HEK293 (cell line): ENCODE measurements around the gene RBMS3.

Experiments
- CTCF ChIA-PET: fragments of 350-600 bp; formaldehyde crosslinking; extraction: SDS; loops from one replicate; lab custom pipeline; 2021; ENCODE audit warnings: antibody characterized with exemption; lab: Yijun Ruan, JAX
- POLR2A ChIA-PET: fragments of 300-600 bp; formaldehyde crosslinking; extraction: SDS; loops from one replicate; lab custom pipeline; 2020; ENCODE audit warnings: antibody characterized with exemption, inconsistent platforms; lab: Yijun Ruan, JAX
- H3K27ac ChIP-seq: fragments of 200-500 bp; sonication (Bioruptor generic); 2 replicates; pipeline ENCODE4 v1.5.1; 2014; ENCODE audit warnings: low read depth, low read length, control low read depth, inconsistent platforms; ENCODE audit errors: extremely low read depth
- H3K36me3 ChIP-seq, 2 experiments: fragments of 200-500 bp in 1 of 2; sonication (Bioruptor generic) in 1 of 2; 1 replicate in 1 of 2; 2 replicates in 1 of 2; pipeline ENCODE4 v1.5.1; 2014 to 2017; ENCODE audit warnings: inconsistent platforms in 2 of 2, low read length in 2 of 2; ENCODE audit not compliant: control insufficient read depth in 2 of 2, insufficient read depth in 1 of 2
- H3K4me1 ChIP-seq: fragments of 200-500 bp; sonication (Bioruptor generic); 2 replicates; pipeline ENCODE4 v1.5.1; 2014; ENCODE audit warnings: mild to moderate bottlenecking, low read length, inconsistent platforms; ENCODE audit not compliant: control insufficient read depth, insufficient read depth
- H3K4me3 ChIP-seq: 2 replicates; pipeline ENCODE4 v1.5.1; 2011; ENCODE audit warnings: low read depth, mild to moderate bottlenecking, control low read depth, low read length, moderate library complexity
- H3K9me3 ChIP-seq: fragments of 200-500 bp; sonication (Bioruptor generic); 2 replicates; pipeline ENCODE4 v1.5.1; 2014; ENCODE audit warnings: low read depth, low read length, inconsistent platforms; ENCODE audit not compliant: control insufficient read depth, insufficient read depth
- AEBP2 ChIP-seq: fragments of 450-650 bp; formaldehyde crosslinking; IDR thresholded peaks from 2 replicates; pipeline ENCODE4 v1.5.1; 2016; ENCODE audit warnings: missing biosample characterization, missing genetic modification characterization, borderline replicate concordance
- FEZF1 ChIP-seq: fragments of 450-650 bp; formaldehyde crosslinking; IDR thresholded peaks from 2 replicates; pipeline ENCODE4 v1.5.1; 2016; ENCODE audit warnings: missing biosample characterization, missing genetic modification characterization
- GFI1B ChIP-seq: fragments of 450-650 bp; formaldehyde crosslinking; IDR thresholded peaks from 2 replicates; pipeline ENCODE4 v1.5.1; 2016; ENCODE audit warnings: missing biosample characterization, missing genetic modification characterization
- MEIS1 ChIP-seq: sonication (generic); formaldehyde crosslinking; IDR thresholded peaks from 2 replicates; pipeline ENCODE4 v1.8.1; 2022; ENCODE audit warnings: missing genetic modification reagents, mild to moderate bottlenecking, borderline replicate concordance
- SCRT1 ChIP-seq: fragments of 450-650 bp; formaldehyde crosslinking; IDR thresholded peaks from 2 replicates; pipeline ENCODE4 v1.5.1; 2016; ENCODE audit warnings: missing biosample characterization, missing genetic modification characterization, borderline replicate concordance
- SP2 ChIP-seq: fragments of 450-650 bp; formaldehyde crosslinking; IDR thresholded peaks from 2 replicates; pipeline ENCODE4 v1.5.1; 2016; ENCODE audit warnings: missing biosample characterization, missing genetic modification characterization
- TRIM28 ChIP-seq: IDR thresholded peaks from 2 replicates; pipeline ENCODE4 v1.6.1; 2011; ENCODE audit warnings: low read length, control low read depth, borderline replicate concordance
- ZBTB17 ChIP-seq: fragments of 450-650 bp; formaldehyde crosslinking; IDR thresholded peaks from 2 replicates; pipeline ENCODE4 v1.5.1; 2016; ENCODE audit warnings: missing biosample characterization, missing genetic modification characterization
- ZFP3 ChIP-seq: fragments of 450-650 bp; formaldehyde crosslinking; IDR thresholded peaks from 2 replicates; pipeline ENCODE4 v1.5.1; 2016; ENCODE audit warnings: low read depth, missing biosample characterization, missing genetic modification characterization
- ZFP37 ChIP-seq: fragments of 450-650 bp; formaldehyde crosslinking; IDR thresholded peaks from 2 replicates; pipeline ENCODE4 v1.5.1; 2016; ENCODE audit warnings: missing biosample characterization, missing genetic modification characterization
- ZNF112 ChIP-seq: fragments of 450-650 bp; formaldehyde crosslinking; IDR thresholded peaks from 2 replicates; pipeline ENCODE4 v1.5.0; 2017; ENCODE audit warnings: missing biosample characterization, missing genetic modification characterization
- ZNF138 ChIP-seq: fragments of 450-650 bp; formaldehyde crosslinking; IDR thresholded peaks from 2 replicates; pipeline ENCODE4 v1.5.1; 2016; ENCODE audit warnings: missing biosample characterization, missing genetic modification characterization, borderline replicate concordance
- ZNF155 ChIP-seq: fragments of 450-650 bp; formaldehyde crosslinking; IDR thresholded peaks from 2 replicates; pipeline ENCODE4 v1.5.1; 2016; ENCODE audit warnings: missing biosample characterization, missing genetic modification characterization
- ZNF175 ChIP-seq: fragments of 450-650 bp; formaldehyde crosslinking; IDR thresholded peaks from 2 replicates; pipeline ENCODE4 v1.5.1; 2016; ENCODE audit warnings: missing biosample characterization, missing genetic modification characterization
- ZNF239 ChIP-seq: fragments of 450-650 bp; formaldehyde crosslinking; IDR thresholded peaks from 2 replicates; pipeline ENCODE4 v1.5.1; 2016; ENCODE audit warnings: missing biosample characterization, missing genetic modification characterization
- ZNF24 ChIP-seq: fragments of 450-650 bp; formaldehyde crosslinking; IDR thresholded peaks from 2 replicates; pipeline ENCODE4 v1.5.1; 2016; ENCODE audit warnings: missing biosample characterization, missing genetic modification characterization
- ZNF501 ChIP-seq: fragments of 450-650 bp; formaldehyde crosslinking; IDR thresholded peaks from 2 replicates; pipeline ENCODE4 v1.5.1; 2016; ENCODE audit warnings: missing biosample characterization, missing genetic modification characterization
- ZNF549 ChIP-seq: fragments of 450-650 bp; IDR thresholded peaks from 2 replicates; pipeline ENCODE4 v1.5.1; 2018; ENCODE audit warnings: missing biosample characterization, missing genetic modification characterization, mild to moderate bottlenecking, inconsistent platforms, moderate library complexity
- ZNF561 ChIP-seq: fragments of 450-650 bp; IDR thresholded peaks from 2 replicates; pipeline ENCODE4 v1.5.1; 2018; ENCODE audit warnings: missing biosample characterization, missing genetic modification characterization, borderline replicate concordance
- ZNF670 ChIP-seq: fragments of 450-650 bp; formaldehyde crosslinking; IDR thresholded peaks from 2 replicates; pipeline ENCODE4 v1.5.1; 2016; ENCODE audit warnings: missing biosample characterization, missing genetic modification characterization, low read depth
- ZXDB ChIP-seq: fragments of 450-650 bp; formaldehyde crosslinking; IDR thresholded peaks from 2 replicates; pipeline ENCODE4 v1.5.1; 2016; ENCODE audit warnings: missing biosample characterization, missing genetic modification characterization

RBMS3 gene

GRCh38 chr3:29557825-29558224 is 277.0 kb downstream of the RBMS3 start:
- Histone ChIP-seq H3K4me3 (no peak overlapping the region), H3K36me3 (no peaks in the 10 kb centered on the region), H3K4me1 (no peaks in the 10 kb centered on the region; the same call in 1 of the 2 replicates), H3K27ac (no peak overlapping the region), H3K9me3 (no peaks in the 10 kb centered on the region)
- ChIA-PET CTCF (no interaction called here), POLR2A (no interaction called here)
- TF ChIP-seq SCRT1 (tag by site-specific recombination), result no peak
- no peak for TF ChIP-seq ZNF24 (tag by site-specific recombination)
- TF ChIP-seq ZNF112 (tag by site-specific recombination), result no peak
- no peak for TF ChIP-seq ZXDB (tag by site-specific recombination)
- no peak for TF ChIP-seq TRIM28

GRCh38 chr3:29559741-29560465 is 279.0 kb downstream of the RBMS3 start:
- Histone ChIP-seq H3K9me3 (no peaks in the 10 kb centered on the region), H3K4me3 (no peak overlapping the region), H3K27ac (no peak overlapping the region), H3K4me1 (no peaks in the 10 kb centered on the region), H3K36me3 (no peaks in the 10 kb centered on the region)
- TF ChIP-seq GFI1B (tag by site-specific recombination) (no peak), ZNF501 (tag by site-specific recombination) (no peak), ZNF239 (tag by site-specific recombination) (no peak), ZFP3 (no peak), ZNF175 (no peak), ZNF138 (tag by site-specific recombination) (no peak), ZNF549 (tag by site-specific recombination) (no peak), AEBP2 (no peak)
- ChIA-PET POLR2A (no interaction called here), CTCF (no interaction called here)

GRCh38 chr3:29561651-29562149 is 280.8 kb downstream of the RBMS3 start:
- ChIA-PET CTCF (no interaction called here), POLR2A (no interaction called here)
- Histone ChIP-seq H3K27ac (no peak overlapping the region), H3K4me3 (no peak overlapping the region), H3K4me1 (no peaks in the 10 kb centered on the region), H3K36me3 (no peaks in the 10 kb centered on the region), H3K9me3 (no peaks in the 10 kb centered on the region)
- TF ChIP-seq ZNF670 (tag by site-specific recombination), result no peak
- TF ChIP-seq MEIS1, result no peak
- no peak for TF ChIP-seq SP2
- no peak for TF ChIP-seq ZBTB17 (tag by site-specific recombination)
- TF ChIP-seq FEZF1 (tag by site-specific recombination), result no peak
- TF ChIP-seq ZNF561 (tag by site-specific recombination), result no peak
- TF ChIP-seq ZFP37 (tag by site-specific recombination), result no peak
- no peak for TF ChIP-seq ZNF549 (tag by site-specific recombination)
- TF ChIP-seq ZNF155 (tag by site-specific recombination), result no peak
